Measurements from ENCODE around the gene NUP54. TPM values are rescaled to one million over a fixed set of nuclear protein-coding genes. Genes with fewer than 3 reads are reported as not detected.

Gene NUP54
- total RNA-seq, 2 experiments from 2014 or later = 29.2 to 50.8 TPM

DNA sequence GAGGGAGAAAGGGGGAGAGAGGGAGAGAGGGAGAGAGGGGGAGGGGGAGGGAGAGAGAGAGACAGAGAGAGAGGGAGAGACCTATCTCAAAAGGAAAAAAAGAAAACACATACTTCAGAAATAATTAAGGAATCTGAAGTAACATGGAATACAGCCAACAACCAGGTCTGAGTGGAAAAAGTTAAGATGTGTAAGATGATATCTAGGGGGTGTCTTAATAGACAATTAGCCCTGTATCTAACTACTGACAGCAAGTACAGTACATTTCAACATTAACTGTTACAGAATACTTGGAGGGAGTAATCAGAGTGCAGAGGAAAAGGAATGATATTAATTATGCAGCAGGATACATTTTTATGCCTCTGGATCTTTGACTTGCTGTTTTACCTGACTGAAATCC lies 22.4 kb downstream of the NUP54 start:
- Histone ChIP-seq H3K4me3 (ENCODE audit: low read depth, low read length, poor library complexity, severe bottlenecking) (no peak overlapping the region), H3K9me3 (ENCODE audit: low read length) (peaks cover 12% of the 10 kb centered on the region; the same call in 1 of the 2 replicates), H2AFZ (ENCODE audit: low read length) (no peak overlapping the region), H3K27ac (ENCODE audit: low read depth, low read length, poor library complexity, severe bottlenecking) (no peak overlapping the region), H3K4me1 (ENCODE audit: insufficient read depth, low read length, poor library complexity, severe bottlenecking) (no peaks in the 10 kb centered on the region), H3K79me2 (ENCODE audit: insufficient read depth, low read depth, low read length) (no peaks in the 10 kb centered on the region), H4K20me1 (ENCODE audit: insufficient read depth, low read length) (no peaks in the 10 kb centered on the region), H3K4me2 (ENCODE audit: low read length) (no peak overlapping the region), H3K9me2 (ENCODE audit: insufficient read depth, low read length) (no peaks in the 10 kb centered on the region), H3K36me3 (ENCODE audit: insufficient read depth, low read length) (peaks cover 87% of the 10 kb centered on the region)
- no peak for TF ChIP-seq EZH2phosphoT487 (IDR thresholded peaks at IDR 0.05; ENCODE audit: borderline replicate concordance, low read depth, low read length)
- TF ChIP-seq, protein P1, sequence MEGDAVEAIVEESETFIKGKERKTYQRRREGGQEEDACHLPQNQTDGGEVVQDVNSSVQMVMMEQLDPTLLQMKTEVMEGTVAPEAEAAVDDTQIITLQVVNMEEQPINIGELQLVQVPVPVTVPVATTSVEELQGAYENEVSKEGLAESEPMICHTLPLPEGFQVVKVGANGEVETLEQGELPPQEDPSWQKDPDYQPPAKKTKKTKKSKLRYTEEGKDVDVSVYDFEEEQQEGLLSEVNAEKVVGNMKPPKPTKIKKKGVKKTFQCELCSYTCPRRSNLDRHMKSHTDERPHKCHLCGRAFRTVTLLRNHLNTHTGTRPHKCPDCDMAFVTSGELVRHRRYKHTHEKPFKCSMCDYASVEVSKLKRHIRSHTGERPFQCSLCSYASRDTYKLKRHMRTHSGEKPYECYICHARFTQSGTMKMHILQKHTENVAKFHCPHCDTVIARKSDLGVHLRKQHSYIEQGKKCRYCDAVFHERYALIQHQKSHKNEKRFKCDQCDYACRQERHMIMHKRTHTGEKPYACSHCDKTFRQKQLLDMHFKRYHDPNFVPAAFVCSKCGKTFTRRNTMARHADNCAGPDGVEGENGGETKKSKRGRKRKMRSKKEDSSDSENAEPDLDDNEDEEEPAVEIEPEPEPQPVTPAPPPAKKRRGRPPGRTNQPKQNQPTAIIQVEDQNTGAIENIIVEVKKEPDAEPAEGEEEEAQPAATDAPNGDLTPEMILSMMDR (conservative IDR thresholded peaks at IDR 0.05; ENCODE audit: low read length) = no peak
- CTCF ChIA-PET (ENCODE audit: unreplicated experiment) = no interaction called here
- POLR2A ChIA-PET = no interaction called here
- no peak for DNase-seq (ENCODE audit: low spot score)
- no TSS peak for BruUV-seq (replicated peaks)
- intact Hi-C loops (cut with micrococcal nuclease; ENCODE audit: unreplicated experiment) = no loop called here

DNA sequence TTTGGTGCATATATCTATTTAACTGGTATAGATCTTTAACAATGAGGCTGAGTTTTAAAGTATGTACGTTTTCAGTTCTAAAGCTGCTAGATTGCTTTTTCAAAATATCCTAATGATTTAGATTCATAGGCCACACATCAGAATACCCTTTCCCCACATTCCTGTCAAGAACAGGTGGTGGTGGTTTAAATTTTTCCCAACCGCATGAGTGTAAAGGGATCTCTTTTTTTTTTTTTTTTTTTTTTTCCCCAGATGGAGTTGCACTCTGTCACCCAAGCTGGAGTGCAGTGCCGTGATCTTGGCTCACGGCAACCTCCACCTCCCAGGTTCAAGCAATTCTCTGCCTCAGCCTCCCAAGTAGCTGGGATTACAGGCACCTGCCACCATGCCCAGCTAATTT lies 28.0 kb downstream of the NUP54 start:
- Histone ChIP-seq H3K4me2 (ENCODE audit: low read length) (no peak overlapping the region), H3K4me1 (ENCODE audit: insufficient read depth, low read length, poor library complexity, severe bottlenecking) (no peaks in the 10 kb centered on the region), H3K79me2 (ENCODE audit: insufficient read depth, low read depth, low read length) (no peaks in the 10 kb centered on the region), H4K20me1 (ENCODE audit: insufficient read depth, low read length) (no peaks in the 10 kb centered on the region), H3K4me3 (ENCODE audit: low read depth, low read length, poor library complexity, severe bottlenecking) (no peak overlapping the region), H2AFZ (ENCODE audit: low read length) (no peak overlapping the region), H3K36me3 (ENCODE audit: insufficient read depth, low read length) (peaks cover 97% of the 10 kb centered on the region), H3K9me3 (ENCODE audit: low read length) (peaks cover 12% of the 10 kb centered on the region; the same call in 1 of the 2 replicates), H3K9me2 (ENCODE audit: insufficient read depth, low read length) (no peaks in the 10 kb centered on the region), H3K27ac (ENCODE audit: low read depth, low read length, poor library complexity, severe bottlenecking) (no peak overlapping the region)
- intact Hi-C loops (cut with micrococcal nuclease; ENCODE audit: unreplicated experiment) = no loop called here
- CTCF ChIA-PET (ENCODE audit: unreplicated experiment) = no interaction called here
- no peak for DNase-seq (ENCODE audit: low spot score)
- TF ChIP-seq EZH2phosphoT487 (IDR thresholded peaks at IDR 0.05; ENCODE audit: borderline replicate concordance, low read depth, low read length) = no peak
- TF ChIP-seq, protein P1 (conservative IDR thresholded peaks at IDR 0.05; ENCODE audit: low read length) = no peak
- POLR2A ChIA-PET = interaction anchor here (0.6 to 0.9 kb wide), 2 partner anchors 15 to 496 kb away, joined by 3 read pairs; no protein-coding TSS in a partner anchor
- BruUV-seq (replicated peaks) = no TSS peak

DNA sequence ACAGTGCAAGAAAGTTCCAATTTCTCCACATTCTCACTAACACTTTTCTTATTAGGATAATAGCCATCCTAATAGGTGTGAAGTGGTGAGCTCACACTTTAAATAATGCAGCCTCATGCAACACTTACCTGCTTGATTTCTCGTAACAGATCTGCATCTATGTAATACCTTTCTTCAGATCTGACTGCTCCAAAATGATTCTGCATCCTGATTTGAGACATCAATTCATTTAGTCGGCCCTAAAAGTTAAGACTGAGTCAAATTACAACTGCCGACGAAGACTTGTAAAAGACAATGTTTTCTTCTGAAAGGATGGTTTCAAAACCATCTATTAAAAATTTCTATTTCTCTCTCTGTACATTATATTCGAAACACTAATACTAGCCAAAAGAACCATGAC lies 30.7 kb downstream of the NUP54 start:
- no TSS peak for BruUV-seq (replicated peaks)
- peaks cover 6% of the 10 kb centered on the region; the same call in 1 of the 2 replicates for H3K9me3 ChIP-seq (ENCODE audit: low read length)
- ChIA-PET CTCF (ENCODE audit: unreplicated experiment) (no interaction called here), POLR2A (no interaction called here)
- H3K4me2 ChIP-seq (ENCODE audit: low read length) = no peak overlapping the region
- no peaks in the 10 kb centered on the region for H3K79me2 ChIP-seq (ENCODE audit: insufficient read depth, low read depth, low read length)
- H3K27ac ChIP-seq (ENCODE audit: low read depth, low read length, poor library complexity, severe bottlenecking) = no peak overlapping the region
- intact Hi-C loops (cut with micrococcal nuclease; ENCODE audit: unreplicated experiment) = no loop called here
- TF ChIP-seq EZH2phosphoT487 (IDR thresholded peaks at IDR 0.05; ENCODE audit: borderline replicate concordance, low read depth, low read length) = no peak
- TF ChIP-seq, protein P1 (conservative IDR thresholded peaks at IDR 0.05; ENCODE audit: low read length) = no peak
- no peaks in the 10 kb centered on the region for H4K20me1 ChIP-seq (ENCODE audit: insufficient read depth, low read length)
- peaks cover 96% of the 10 kb centered on the region for H3K36me3 ChIP-seq (ENCODE audit: insufficient read depth, low read length)
- DNase-seq (ENCODE audit: low spot score) = no peak
- H3K4me3 ChIP-seq (ENCODE audit: low read depth, low read length, poor library complexity, severe bottlenecking) = no peak overlapping the region
- no peaks in the 10 kb centered on the region for H3K9me2 ChIP-seq (ENCODE audit: insufficient read depth, low read length)
- no peak overlapping the region for H2AFZ ChIP-seq (ENCODE audit: low read length)
- H3K4me1 ChIP-seq (ENCODE audit: insufficient read depth, low read length, poor library complexity, severe bottlenecking) = no peaks in the 10 kb centered on the region

Data from OCI-LY7 (cell line).